GM12878 (cell line): Measurements from ENCODE around the gene GEMIN7. TPM values are rescaled to one million over a fixed set of nuclear protein-coding genes. Genes with fewer than 3 reads are reported as not detected.
"Not testable (repeated sequence)": the region's sequence is repeated elsewhere in the genome, so short reads cannot be mapped to it uniquely, and the experiment has no call there.

Source experiments
- ATAC-seq: fragments of 200-7000 bp; cut with Tn5 transposase; 3 replicates; pipeline ENCODE4 v1.9.1; 2020; ENCODE audit warnings: mild to moderate bottlenecking, moderate library complexity
- BruUV-seq: library from RNA; stranded (reverse); fragments of 400-500 nt; replicated peaks from 2 replicates; lab custom pipeline; 2021; lab: Mats Ljungman, UMichigan
- CTCF ChIA-PET: fragments of 300-600 bp; sonication (Branson Sonifier 250); formaldehyde crosslinking; extraction: SDS; loops from one replicate; lab custom pipeline; 2021; ENCODE audit warnings: inconsistent platforms; lab: Yijun Ruan, JAX
- POLR2A ChIA-PET: fragments of 350-600 bp; formaldehyde crosslinking; extraction: SDS; loops from one replicate; lab custom pipeline; 2021; ENCODE audit warnings: inconsistent platforms; lab: Charles Lee
- RAD21 ChIA-PET: fragments of 300-600 bp; sonication (Branson Sonifier 250); formaldehyde crosslinking; loops from one replicate; lab custom pipeline; 2023; ENCODE audit warnings: antibody characterized with exemption; ENCODE audit not compliant: unreplicated experiment; lab: Charles Lee
- SMC1A ChIA-PET: fragments of 300-600 bp; sonication (Branson Sonifier 250); formaldehyde crosslinking; loops from one replicate; lab custom pipeline; 2023; ENCODE audit not compliant: unreplicated experiment, uncharacterized antibody; lab: Charles Lee
- DNase-seq: peaks from one replicate; pipeline ENCODE4 v3.0.0-alpha.2; 2011; ENCODE audit warnings: low read depth, low spot score
- FAIRE-seq: peaks from 3 replicates; lab custom pipeline; 2011; peaks lifted over from hg19 to GRCh38; lab: Jason Lieb, UNC
- H2AFZ ChIP-seq: 2 replicates; pipeline ENCODE4 v1.6.0; 2011; ENCODE audit warnings: low read depth, low read length, control low read depth; ENCODE audit not compliant: control insufficient read depth
- H3K27ac ChIP-seq: 2 replicates; pipeline ENCODE4 v1.5.1; 2011; ENCODE audit warnings: control low read depth; ENCODE audit not compliant: control insufficient read depth, insufficient read depth
- H3K27me3 ChIP-seq, 2 experiments: replicated peaks in 1 of 2; 2 replicates each; pipeline versions ENCODE4 v1.6.0 to v1.6.1; 2011; ENCODE audit warnings: low read length in 1 of 2; ENCODE audit not compliant: control insufficient read depth in 2 of 2, insufficient read depth in 2 of 2
- H3K36me3 ChIP-seq, 2 experiments: 2 replicates each; pipeline ENCODE4 v1.5.1; 2011; ENCODE audit warnings: low read length in 1 of 2; ENCODE audit not compliant: control insufficient read depth in 2 of 2, insufficient read depth in 2 of 2
- H3K4me1 ChIP-seq: 2 replicates; pipeline ENCODE4 v1.6.1; 2011; ENCODE audit warnings: mild to moderate bottlenecking, low read length, moderate library complexity, mixed read lengths; ENCODE audit not compliant: control insufficient read depth, insufficient read depth
- H3K4me2 ChIP-seq: 2 replicates; pipeline ENCODE4 v1.6.0; 2011; ENCODE audit warnings: control low read depth; ENCODE audit not compliant: control insufficient read depth, insufficient read depth
- H3K4me3 ChIP-seq: fragments of 200-600 bp; sonication (generic); 2 replicates; pipeline ENCODE4 v1.5.1; 2016
- H3K79me2 ChIP-seq: 2 replicates; pipeline ENCODE4 v1.6.0; 2011; ENCODE audit warnings: low read length; ENCODE audit not compliant: control insufficient read depth, insufficient read depth
- H3K9ac ChIP-seq: 2 replicates; pipeline ENCODE4 v1.8.0; 2011; ENCODE audit warnings: low read length, control low read depth, mixed read lengths; ENCODE audit not compliant: control insufficient read depth, insufficient read depth
- H3K9me3 ChIP-seq: replicated peaks from 3 replicates; pipeline ENCODE4 v1.5.1; 2011; ENCODE audit warnings: mild to moderate bottlenecking, low read length; ENCODE audit not compliant: control insufficient read depth, insufficient read depth
- H4K20me1 ChIP-seq: 2 replicates; pipeline ENCODE4 v1.6.0; 2011; ENCODE audit not compliant: control insufficient read depth, insufficient read depth
- JUND ChIP-seq: IDR thresholded peaks from 2 replicates; pipeline ENCODE4 v1.6.1; 2012; ENCODE audit warnings: low read depth, mild to moderate bottlenecking, low read length, improper control_type of control experiment, moderate library complexity
- KLF5 ChIP-seq: fragments of 450-650 bp; IDR thresholded peaks from 2 replicates; pipeline ENCODE4 v1.6.1; 2014; ENCODE audit warnings: mild to moderate bottlenecking; ENCODE audit not compliant: partially characterized antibody
- NFIC ChIP-seq: IDR thresholded peaks from 2 replicates; pipeline ENCODE4 v1.6.1; 2012; ENCODE audit warnings: low read depth, mild to moderate bottlenecking, inconsistent platforms, low read length, moderate library complexity
- POLR2A ChIP-seq: IDR thresholded peaks from 2 replicates; pipeline ENCODE4 v1.6.1; 2011; ENCODE audit warnings: low read depth, mild to moderate bottlenecking, low read length
- SMARCA5 ChIP-seq: fragments of 450-650 bp; IDR thresholded peaks from 2 replicates; pipeline ENCODE4 v1.6.1; 2017; ENCODE audit warnings: mild to moderate bottlenecking
- SP1 ChIP-seq: IDR thresholded peaks from one replicate; pipeline ENCODE4 v1.6.1; 2011; ENCODE audit warnings: low read depth, low read length
- SREBF2 ChIP-seq: IDR thresholded peaks from 2 replicates; pipeline ENCODE4 v1.6.1; 2012; ENCODE audit warnings: mild to moderate bottlenecking, low read length
- WRNIP1 ChIP-seq: IDR thresholded peaks from 2 replicates; pipeline ENCODE4 v1.6.1; 2011; ENCODE audit warnings: low read depth, low read length, improper control_type of control experiment, borderline replicate concordance
- ZBED1 ChIP-seq: IDR thresholded peaks from 2 replicates; pipeline ENCODE4 v1.6.1; 2016; ENCODE audit warnings: borderline replicate concordance
- ZBTB33 ChIP-seq: fragments of 450-650 bp; IDR thresholded peaks from 2 replicates; pipeline ENCODE4 v1.6.1; 2017; ENCODE audit warnings: mild to moderate bottlenecking
- WGBS: methylation state at CpG from one replicate; pipeline ENCODE4 v1.1.6; 2016; ENCODE audit warnings: low lambda C conversion rate; ENCODE audit not compliant: insufficient replicate concordance, insufficient coverage; ENCODE audit errors: missing lambda C conversion rate; 5-methylcytosine and 5-hydroxymethylcytosine counted together
- in situ Hi-C: fragments of 300-500 bp; cut with MboI; formaldehyde crosslinking; loops from 9 replicates; pipeline ENCODE4 v1.14.3; 2018; ENCODE audit warnings: mixed read lengths
- intact Hi-C: fragments of 100-400 bp; cut with micrococcal nuclease; formaldehyde crosslinking; loops from one replicate; pipeline ENCODE4 v1.14.2; 2022; ENCODE audit not compliant: unreplicated experiment
- polyA plus RNA-seq, 11 experiments: library from polyadenylated mRNA; depleted of rRNA in 4 of 11; unstranded in 6 of 11; stranded (reverse) in 5 of 11; fragments of >200 nt; fragmentation: Nextera tagmentation in 4 of 11; fragmentation: Illumina TruSeq in 1 of 11; extraction: Ambion mirVana in 4 of 11; extraction: Trizol in 1 of 11; gene quantifications; 1 replicate in 1 of 11; 2 replicates in 10 of 11; pipeline versions ENCODE4 v1.2.1 to v1.2.3, GENCODE V29; 2011 to 2016; ENCODE audit warnings: inconsistent platforms in 2 of 11, missing spikeins in 2 of 11, low read depth in 1 of 11
- total RNA-seq, 4 experiments: library from RNA; depleted of rRNA in 3 of 4; stranded (reverse); fragments of >200 nt in 3 of 4; fragmentation: Illumina TruSeq in 1 of 4; extraction: Trizol in 1 of 4; gene quantifications; 2 replicates each; pipeline versions ENCODE4 v1.2.1 to v1.2.3, GENCODE V29; 2013 to 2021

GEMIN7 gene
- total and polyA plus RNA-seq, 10 of the 15 experiments (the other 5 are each of a cell fraction or from before 2014, with no cell fraction given) = 21.1 to 76.7 (median 44.9) TPM

- TF ChIP-seq SREBF2 (no peak), KLF5 (no peak), SP1 (no peak)
Observed at GRCh38 chr19:45104658-45105349, 25.7 kb downstream of the GEMIN7 start (continued).

DNA sequence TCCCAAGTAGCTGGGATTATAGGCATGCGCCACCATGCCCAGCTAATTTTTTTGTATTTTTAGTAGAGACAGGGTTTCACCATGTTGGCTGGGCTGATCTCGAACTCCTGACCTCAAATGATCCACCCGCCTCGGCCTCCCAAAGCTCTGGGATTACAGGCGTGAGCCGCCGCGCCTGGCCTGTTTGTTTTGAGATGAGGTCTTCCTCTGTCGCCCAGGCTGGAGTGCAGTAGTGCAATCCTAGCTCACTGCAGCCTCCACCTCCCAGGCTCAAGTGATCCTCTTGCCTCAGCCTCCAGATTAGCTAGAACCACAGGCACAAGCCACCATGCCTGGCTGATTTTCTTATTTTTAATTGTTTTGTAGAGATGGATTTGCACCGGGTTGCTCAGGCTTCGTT lies 27.3 kb downstream of the GEMIN7 start:
- ATAC-seq, H4K20me1 ChIP-seq, FAIRE-seq, H3K36me3 ChIP-seq, DNase-seq, in situ Hi-C loops, H3K27ac ChIP-seq, SMC1A ChIA-PET, BruUV-seq, CTCF ChIA-PET, H3K4me2 ChIP-seq, H3K27me3 ChIP-seq, H2AFZ ChIP-seq, H3K9ac ChIP-seq, H3K4me3 ChIP-seq, intact Hi-C loops, H3K9me3 ChIP-seq, RAD21 ChIA-PET: not testable (repeated sequence)
- POLR2A ChIA-PET = interaction anchor here (1.2 kb wide), 1 partner anchor 14 kb away, joined by 4 read pairs; the partner anchor contains the start of gene PPP1R37
- Histone ChIP-seq H3K4me1 (peaks cover 42% of the 10 kb centered on the region), H3K79me2 (peaks cover 61% of the 10 kb centered on the region)
- WGBS = 83% methylated on average over 11 of the region's 11 CpGs

DNA sequence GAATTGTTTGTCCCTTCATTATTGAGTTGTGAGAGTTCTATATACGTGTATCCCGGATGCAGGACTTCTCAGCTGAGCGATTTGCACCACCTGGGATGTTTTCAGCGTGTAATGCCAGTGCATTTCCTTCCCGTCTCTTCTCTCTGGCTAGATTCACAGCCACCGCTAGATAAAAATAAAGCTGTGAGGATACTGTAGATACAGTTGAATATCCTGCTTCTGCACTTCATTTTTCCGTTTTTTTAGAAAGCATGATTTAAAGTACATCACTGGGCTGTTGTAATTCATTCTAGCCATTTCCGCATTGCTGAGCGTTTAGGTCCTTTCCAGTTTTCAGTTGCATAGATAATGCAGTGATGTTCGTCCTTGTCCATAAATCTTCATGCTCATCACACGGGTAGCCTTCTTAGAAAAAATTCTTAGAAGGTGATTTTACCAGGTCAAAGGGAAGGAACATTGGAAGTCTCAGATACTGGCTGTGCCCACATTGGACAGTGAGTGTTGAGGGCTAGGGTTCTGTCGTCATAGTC lies 28.6 kb downstream of the GEMIN7 start:
- ChIA-PET RAD21 (interaction anchor here (1.3 kb wide), 1 partner anchor 9 kb away, joined by 3 read pairs; no protein-coding TSS in a partner anchor), SMC1A (interaction anchor here (0.6 to 1.4 kb wide), 2 partner anchors 16 to 794 kb away, joined by 3 read pairs; no protein-coding TSS in a partner anchor), CTCF (no interaction called here), POLR2A (interaction anchor here (0.7 kb wide), 1 partner anchor 11 kb away, joined by 3 read pairs; no protein-coding TSS in a partner anchor)
- intact Hi-C loops (no loop called here), in situ Hi-C loops (no loop called here)
- 70% methylated on average over 12 of the region's 12 CpGs for WGBS
- TSS peak; percentile 17 for BruUV-seq
- DNase-seq = no peak
- Histone ChIP-seq H3K4me2 (peak overlapping the region; percentile 22; the same call in 1 of the 2 replicates), H3K27me3 (no peaks in the 10 kb centered on the region), H3K4me1 (peaks cover 44% of the 10 kb centered on the region), H3K4me3 (no peak overlapping the region), H4K20me1 (peaks cover 3% of the 10 kb centered on the region; the same call in 1 of the 2 replicates), H3K79me2 (peaks cover 64% of the 10 kb centered on the region), H2AFZ (no peak overlapping the region), H3K9ac (no peak overlapping the region), H3K9me3 (no peaks in the 10 kb centered on the region), H3K36me3 (peaks cover 0 to 10% of the 10 kb centered on the region in 2 experiments; a peak in 3 of 4 replicates), H3K27ac (no peak overlapping the region)
- FAIRE-seq = peak; percentile 89
- no peak for ATAC-seq
- TF ChIP-seq JUND (no peak), ZBTB33 (no peak), SMARCA5 (no peak), NFIC (no peak), WRNIP1 (no peak), ZBED1 (no peak), POLR2A (no peak)
